Tibial nerve (tissue), 3 donors: Measurements from ENCODE around the gene H6PD.

Experiments used
- CTCF ChIP-seq, 5 experiments: fragments of 200-600 bp in 3 of 5; fragments of 450-650 bp in 2 of 5; sonication (generic) in 3 of 5; IDR thresholded peaks; one replicate each; pipeline ENCODE4 v1.5.1; 2016 to 2019; ENCODE audit warnings: antibody characterized with exemption in 5 of 5, mild to moderate bottlenecking in 3 of 5, moderate library complexity in 2 of 5
- POLR2A ChIP-seq, 2 donors: fragments of 450-650 bp; IDR thresholded peaks; one replicate each; pipeline ENCODE4 v1.6.1; 2017; ENCODE audit warnings: antibody characterized with exemption in 2 of 2, mild to moderate bottlenecking in 2 of 2, moderate library complexity in 2 of 2

- TF ChIP-seq CTCF (IDR thresholded peaks at IDR 0.05), result peak; percentile 80 to 95 (median 89)
- TF ChIP-seq POLR2A (IDR thresholded peaks at IDR 0.05), result no peak
Measured at GRCh38 chr1:9196129-9197040, 38.2 kb upstream of the H6PD start.
